Urothelium cell line (cell line): ENCODE results near the gene TCP11.

ENCODE experiments used
- DNase-seq: peaks from one replicate; pipeline ENCODE4 v3.0.0; 2011; ENCODE audit warnings: low spot score, mixed read lengths
- FAIRE-seq: peaks from 2 replicates; lab custom pipeline; 2011; peaks lifted over from hg19 to GRCh38; lab: Jason Lieb, UNC

TCP11 gene

DNA sequence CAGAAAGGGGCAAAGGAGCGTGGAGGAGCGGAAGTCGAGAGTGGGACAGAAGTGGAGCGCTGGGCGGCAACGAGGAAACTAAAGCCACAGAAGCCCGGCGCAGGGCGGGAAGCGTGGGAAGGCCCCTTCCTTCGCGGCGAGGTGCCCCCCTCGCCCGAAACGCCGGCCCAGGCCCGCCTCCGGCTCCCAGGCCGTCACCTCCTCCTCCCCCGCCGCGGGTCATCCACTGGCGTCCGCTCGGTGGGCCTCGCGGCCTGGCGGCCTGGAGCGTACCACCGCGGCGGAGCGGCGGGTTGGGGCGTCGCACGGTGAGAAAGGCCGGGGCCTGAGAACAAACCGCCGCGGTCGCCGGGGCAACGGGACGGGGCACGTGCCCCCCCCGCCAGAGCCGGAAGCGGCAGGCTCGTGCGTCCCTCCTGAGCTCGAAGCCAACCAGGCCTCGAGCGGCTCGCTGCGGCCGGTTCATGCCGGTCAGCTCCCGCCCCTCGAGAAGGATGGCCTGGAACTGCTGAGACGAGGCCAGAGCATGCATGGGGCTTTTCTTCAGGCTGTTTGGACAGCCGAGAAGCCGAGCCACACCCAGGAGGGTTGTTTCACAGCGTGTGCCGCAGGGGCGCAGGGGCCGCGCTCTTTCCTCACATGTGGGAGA is at the start of gene TCP11:
Gene TCP11 (minus strand): TSS at position 333 of the 649 bp plus-strand sequence. CDS start 469 bp downstream, outside the sequence.
- no peak for DNase-seq
- FAIRE-seq, result no peak

- FAIRE-seq, result no peak
- no peak for DNase-seq
These were observed 49.2 kb upstream of the TCP11 start for GRCh38 chr6:35190306-35190705.

DNA sequence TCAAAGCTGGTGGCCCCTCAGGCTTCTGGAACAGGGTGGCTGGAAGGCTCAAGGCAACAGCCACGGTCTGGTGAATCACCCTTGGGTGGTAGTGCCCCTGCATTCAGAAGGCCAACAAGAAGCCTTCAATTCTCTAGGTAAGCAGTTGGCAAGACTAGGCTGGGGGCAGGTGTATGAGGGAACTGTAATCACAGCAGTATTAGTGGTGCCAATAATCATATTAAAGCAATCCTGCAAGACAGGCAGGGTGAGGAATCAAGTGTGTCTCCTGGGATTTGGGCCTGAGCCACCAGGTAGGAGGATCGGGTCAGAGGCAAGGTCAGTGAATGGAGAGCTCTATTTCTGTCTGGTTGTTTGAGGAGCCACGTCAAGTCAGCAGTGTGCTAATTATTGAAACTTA is 47.7 kb upstream of the TCP11 start:
- DNase-seq (no peak), FAIRE-seq (no peak)

DNA sequence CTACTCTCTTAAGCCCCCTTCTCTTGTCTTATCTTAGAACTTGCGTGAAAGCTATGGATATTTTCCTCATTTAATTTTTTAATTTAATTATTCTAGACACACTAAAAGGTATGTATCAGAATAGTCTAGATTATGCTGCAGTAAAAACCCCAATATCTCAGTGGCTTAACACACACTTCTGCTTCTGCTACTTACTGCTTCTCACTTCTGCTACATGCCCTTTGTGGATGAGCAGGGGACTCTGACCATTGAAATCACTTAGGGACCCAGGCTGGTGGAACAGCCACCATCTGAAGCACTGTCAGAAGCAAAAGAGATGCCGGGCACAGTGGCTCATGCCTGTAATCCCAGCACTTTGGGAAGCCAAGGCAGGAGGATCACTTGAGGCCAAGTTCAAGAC is 45.4 kb upstream of the TCP11 start:
- FAIRE-seq (no peak), DNase-seq (no peak)

DNA sequence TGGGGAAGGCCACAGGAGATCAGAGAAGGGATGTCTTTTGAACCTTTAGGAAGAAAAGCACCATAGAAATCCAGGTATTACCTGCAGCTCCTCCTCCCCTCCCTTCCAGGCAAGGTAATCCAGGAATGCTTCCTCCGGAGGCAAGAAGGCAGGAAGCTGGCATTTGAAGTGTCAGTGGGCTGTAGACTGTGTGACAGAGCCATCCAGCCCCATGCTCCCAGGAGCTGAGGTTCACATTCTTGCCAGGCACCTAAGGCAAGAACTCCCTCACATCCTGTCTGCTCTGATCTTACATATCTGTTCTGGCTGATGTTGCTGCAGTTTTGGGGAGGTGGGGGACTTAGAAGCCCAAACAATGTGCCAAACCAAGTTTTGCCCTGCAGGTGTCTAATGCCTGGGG is 44.8 kb upstream of the TCP11 start:
- FAIRE-seq (no peak), DNase-seq (no peak)

DNA sequence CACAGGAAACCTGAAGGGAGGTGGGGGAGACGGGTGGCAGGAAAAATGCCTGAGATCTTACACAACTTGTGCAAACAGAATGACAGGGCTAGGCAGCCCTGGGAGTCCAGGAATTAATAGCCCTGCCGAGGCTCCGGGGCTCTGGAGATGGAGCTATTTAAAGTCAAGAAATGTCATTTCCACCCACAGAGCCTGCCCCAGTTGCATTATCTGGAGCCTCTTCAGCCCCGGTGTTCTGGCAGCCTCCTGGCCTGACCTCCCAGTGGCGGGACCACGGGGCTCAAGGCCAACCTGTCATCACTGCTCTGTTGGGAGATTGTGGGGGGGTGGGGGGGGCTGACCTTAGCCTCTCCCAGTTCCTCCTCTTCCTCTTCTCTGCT is 44.2 kb upstream of the TCP11 start:
- DNase-seq (peak; percentile 64), FAIRE-seq (no peak)

GRCh38 chr6:35184580-35185301 is 43.6 kb upstream of the TCP11 start:
- DNase-seq (no peak), FAIRE-seq (no peak)

GRCh38 chr6:35183935-35184334 is 42.8 kb upstream of the TCP11 start:
- FAIRE-seq (no peak), DNase-seq (no peak)

DNA sequence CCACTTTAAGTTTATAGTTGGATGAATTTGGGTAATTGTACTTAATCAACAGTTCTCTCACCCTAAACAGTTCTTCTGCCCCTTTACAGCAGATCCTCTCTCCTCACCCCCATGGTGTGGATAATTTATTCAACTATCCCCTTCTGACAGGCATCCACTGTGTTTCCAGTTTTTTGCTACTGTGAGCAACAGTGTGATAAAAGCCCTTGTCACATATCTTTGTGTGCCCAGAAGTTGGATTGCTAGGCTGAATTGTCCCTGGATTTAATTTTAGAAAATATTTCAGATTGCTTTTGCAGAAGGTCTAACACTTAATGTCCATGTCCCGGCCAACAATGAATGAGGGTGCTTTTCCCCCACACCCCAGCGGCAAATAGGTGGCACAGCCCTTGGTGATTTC is 42.1 kb upstream of the TCP11 start:
- FAIRE-seq (no peak), DNase-seq (no peak)

DNA sequence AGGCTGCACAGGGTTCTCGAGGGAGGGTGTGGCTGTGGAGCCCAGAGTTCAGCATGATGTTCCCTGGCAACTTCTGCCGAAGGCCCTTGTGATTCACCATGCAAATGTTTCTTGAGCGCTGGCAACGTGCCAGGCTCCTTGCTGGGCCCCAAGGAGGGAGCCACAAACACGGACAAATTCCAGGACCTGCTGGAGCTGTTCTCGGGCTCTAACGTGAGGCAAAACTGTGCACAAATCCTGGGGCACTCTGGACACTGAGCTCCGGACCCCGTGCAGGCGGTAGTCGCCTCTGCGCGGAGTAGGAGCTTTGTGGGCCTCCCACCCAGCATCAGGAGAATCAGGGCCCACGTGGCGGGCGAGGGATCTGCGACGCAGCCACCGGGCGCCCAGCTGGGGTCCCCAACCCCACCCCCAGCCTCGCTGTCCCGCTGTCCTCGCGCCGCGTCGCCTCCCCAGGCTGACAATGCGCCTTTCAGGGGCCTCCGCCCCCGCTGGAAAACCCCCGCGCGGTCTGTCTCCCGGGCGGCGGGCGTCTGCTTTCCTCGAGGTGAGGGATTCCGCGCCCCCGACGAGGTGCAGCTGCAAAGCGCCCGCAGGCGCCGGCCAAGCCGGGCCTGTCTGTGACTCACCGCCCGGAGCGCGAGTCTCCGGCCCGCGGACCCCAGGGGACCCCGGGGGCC is 40.9 kb upstream of the TCP11 start:
- peak; percentile 58 for DNase-seq

DNA sequence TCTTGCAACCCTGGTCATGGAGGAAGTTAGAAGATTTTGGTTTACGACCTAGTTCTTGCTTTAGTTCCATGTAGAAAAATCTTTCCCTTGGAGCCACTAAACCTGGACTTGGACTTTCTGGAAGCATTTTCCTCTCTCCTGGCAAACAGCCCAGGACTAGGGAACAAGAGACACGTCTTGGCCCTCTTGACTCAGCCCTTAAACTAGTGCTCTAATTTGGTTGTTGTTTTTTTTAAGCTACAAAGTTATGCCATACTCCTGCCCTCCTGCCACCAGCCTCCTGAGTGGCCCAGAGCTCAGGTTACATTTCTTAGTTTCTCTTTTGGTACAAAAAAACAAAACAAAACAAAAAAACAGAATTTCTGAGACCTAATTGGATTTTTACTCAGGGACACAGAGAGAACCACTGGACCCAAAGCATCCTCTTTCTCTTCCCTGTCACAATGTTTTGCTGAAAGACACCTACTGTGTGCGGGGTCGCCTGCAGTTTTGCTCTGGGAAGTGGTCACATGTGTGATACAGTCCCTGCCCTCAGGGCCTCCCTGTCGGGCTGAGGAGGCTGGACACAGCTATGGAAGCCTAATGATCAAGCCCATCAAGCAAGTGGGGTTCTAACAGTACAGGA is 40.3 kb upstream of the TCP11 start:
- FAIRE-seq, result no peak

More for the DNA sequence above, 40.9 kb upstream of the TCP11 start:
- FAIRE-seq, result no peak

DNA sequence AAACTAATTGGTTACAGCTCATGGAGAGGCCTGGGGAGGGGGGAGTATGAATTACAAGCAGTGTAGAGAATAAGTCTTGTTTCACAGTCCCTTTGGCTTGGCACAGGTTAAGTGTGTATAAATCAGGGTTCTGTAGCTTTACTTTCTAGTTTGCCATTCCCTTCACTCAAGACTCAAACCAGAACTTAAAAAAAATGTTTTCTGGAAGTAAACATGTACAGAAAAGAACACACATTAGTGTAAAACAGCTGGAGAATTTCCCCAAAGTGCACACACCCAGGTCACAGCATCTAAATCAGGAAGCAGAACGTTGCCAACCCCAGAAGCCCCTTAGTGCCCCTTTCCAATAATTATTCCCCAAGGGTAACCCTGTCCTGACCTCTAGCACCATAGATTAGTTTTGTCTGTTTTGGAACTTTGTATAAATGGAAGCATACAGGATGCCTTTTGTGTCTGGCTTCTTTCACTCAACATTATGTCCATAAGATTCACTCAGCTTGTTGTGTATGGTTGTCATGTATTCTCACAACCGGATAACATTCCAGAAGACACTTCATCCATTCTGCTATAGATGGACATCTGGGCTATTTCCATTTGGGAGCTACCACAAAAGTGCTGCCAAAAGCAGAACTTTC is 38.9 kb upstream of the TCP11 start:
- FAIRE-seq, result no peak

More for the DNA sequence above, 40.3 kb upstream of the TCP11 start:
- DNase-seq, result peak; percentile 41

DNA sequence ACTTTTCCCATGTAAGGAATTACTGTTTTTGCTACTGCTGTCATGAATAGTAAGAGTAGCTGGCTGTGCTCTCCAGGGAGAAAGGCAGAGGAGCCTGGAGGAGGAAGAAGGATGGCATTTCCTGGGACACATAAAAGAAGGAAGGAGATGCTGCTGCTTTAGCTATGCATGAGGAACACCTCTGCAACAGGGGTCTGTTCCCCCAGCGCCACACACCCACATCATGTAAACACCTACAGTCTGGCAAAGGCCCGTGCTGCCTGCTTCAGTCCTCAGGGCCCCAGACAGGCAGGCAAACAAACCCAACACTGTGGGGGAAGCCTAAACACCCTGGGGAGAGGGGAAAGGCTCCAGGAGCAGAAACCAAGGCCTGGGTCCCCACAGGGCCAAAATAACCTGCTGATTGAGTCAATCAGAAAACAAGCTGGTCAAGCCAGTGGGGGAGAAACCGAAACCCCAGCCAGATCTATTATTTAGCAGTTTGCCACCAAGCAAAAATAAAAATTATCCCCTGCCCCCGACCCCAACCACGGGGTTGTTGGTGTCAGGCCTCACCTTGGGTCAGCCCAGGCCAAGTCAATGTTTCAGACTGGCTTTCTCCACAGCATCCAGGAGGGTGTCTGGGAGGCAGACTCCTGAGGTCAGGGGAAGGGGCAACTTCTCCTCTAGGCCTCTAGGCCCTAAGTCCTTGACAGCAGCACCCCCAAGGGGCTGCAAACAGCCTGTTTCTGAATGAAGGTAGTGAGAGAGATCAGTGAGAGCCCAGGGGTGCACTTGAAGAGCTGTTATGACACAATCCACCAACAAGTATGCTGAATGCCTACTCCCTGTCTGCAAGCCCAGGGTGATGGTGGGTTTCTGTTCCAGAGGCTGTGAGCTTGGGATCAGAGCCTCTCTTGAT is 38.0 kb upstream of the TCP11 start:
- FAIRE-seq, result no peak
- no peak for DNase-seq

More for the DNA sequence above, 38.9 kb upstream of the TCP11 start:
- DNase-seq, result no peak

- DNase-seq (no peak), FAIRE-seq (no peak)
These were observed 36.9 kb upstream of the TCP11 start for GRCh38 chr6:35178012-35178411.

GRCh38 chr6:35177596-35177995 is 36.5 kb upstream of the TCP11 start:
- DNase-seq (no peak), FAIRE-seq (no peak)

GRCh38 chr6:35177157-35177556 is 36.0 kb upstream of the TCP11 start:
- FAIRE-seq, result no peak
- DNase-seq, result no peak

GRCh38 chr6:35176301-35177024 is 35.3 kb upstream of the TCP11 start:
- DNase-seq, result no peak
- FAIRE-seq, result no peak

- DNase-seq (no peak), FAIRE-seq (no peak)
These were observed 33.4 kb upstream of the TCP11 start for GRCh38 chr6:35174501-35174900.

- FAIRE-seq, result no peak
- no peak for DNase-seq
These were observed 32.9 kb upstream of the TCP11 start for GRCh38 chr6:35174088-35174434.
